ENCODE results near the gene F9.

The F9 gene

GRCh38 chrX:139560221-139560620, 29.7 kb downstream of the F9 start:
- H3K27ac ChIP-seq: no peak overlapping the region
- no peak for DNase-seq
- no peak overlapping the region for H3K4me3 ChIP-seq
- no peaks in the 10 kb centered on the region for H3K36me3 ChIP-seq
- intact Hi-C loops (cut with DNase I; ENCODE audit: low total_unique reads): no loop called here
- no peak for TF ChIP-seq CTCF (IDR thresholded peaks at IDR 0.05)
- no peaks in the 10 kb centered on the region for H3K27me3 ChIP-seq
- no peaks in the 10 kb centered on the region for H3K4me1 ChIP-seq
- no peaks in the 10 kb centered on the region for H3K9me3 ChIP-seq

- Histone ChIP-seq H3K36me3 (no peaks in the 10 kb centered on the region), H3K4me1 (no peaks in the 10 kb centered on the region), H3K4me3 (no peak overlapping the region), H3K27ac (no peak overlapping the region), H3K27me3 (no peaks in the 10 kb centered on the region), H3K9me3 (no peaks in the 10 kb centered on the region)
- intact Hi-C loops (cut with DNase I; ENCODE audit: low total_unique reads): no loop called here
- DNase-seq: no peak
- no peak for TF ChIP-seq CTCF (IDR thresholded peaks at IDR 0.05)
These were observed 32.7 kb downstream of the F9 start for GRCh38 chrX:139563251-139563650.

GRCh38 chrX:139566981-139567380, 36.4 kb downstream of the F9 start:
- no peak overlapping the region for H3K27ac ChIP-seq
- no peaks in the 10 kb centered on the region for H3K27me3 ChIP-seq
- H3K4me1 ChIP-seq: no peaks in the 10 kb centered on the region
- H3K4me3 ChIP-seq: no peak overlapping the region
- H3K36me3 ChIP-seq: no peaks in the 10 kb centered on the region
- no peak for TF ChIP-seq CTCF (IDR thresholded peaks at IDR 0.05)
- intact Hi-C loops (cut with DNase I; ENCODE audit: low total_unique reads): no loop called here
- no peak for DNase-seq
- no peaks in the 10 kb centered on the region for H3K9me3 ChIP-seq

- H3K27me3 ChIP-seq: no peaks in the 10 kb centered on the region
- no peak overlapping the region for H3K4me3 ChIP-seq
- intact Hi-C loops (cut with DNase I; ENCODE audit: low total_unique reads): no loop called here
- no peak for DNase-seq
- no peaks in the 10 kb centered on the region for H3K9me3 ChIP-seq
- no peaks in the 10 kb centered on the region for H3K4me1 ChIP-seq
- TF ChIP-seq CTCF (IDR thresholded peaks at IDR 0.05): no peak
- H3K36me3 ChIP-seq: no peaks in the 10 kb centered on the region
- H3K27ac ChIP-seq: no peak overlapping the region
These were observed 50.5 kb downstream of the F9 start for GRCh38 chrX:139581068-139581467.

GRCh38 chrX:139585613-139586012, 55.1 kb downstream of the F9 start:
- intact Hi-C loops (cut with DNase I; ENCODE audit: low total_unique reads): no loop called here
- no peak for TF ChIP-seq CTCF (IDR thresholded peaks at IDR 0.05)
- H3K27ac ChIP-seq: no peak overlapping the region

GRCh38 chrX:139596068-139596467, 65.5 kb downstream of the F9 start:
- Histone ChIP-seq H3K9me3 (no peaks in the 10 kb centered on the region), H3K27me3 (no peaks in the 10 kb centered on the region), H3K36me3 (no peaks in the 10 kb centered on the region), H3K27ac (no peak overlapping the region), H3K4me1 (no peaks in the 10 kb centered on the region), H3K4me3 (no peak overlapping the region)
- DNase-seq: no peak
- intact Hi-C loops (cut with DNase I; ENCODE audit: low total_unique reads): no loop called here
- TF ChIP-seq CTCF (IDR thresholded peaks at IDR 0.05): no peak

More at GRCh38 chrX:139585613-139586012, 55.1 kb downstream of the F9 start:
- Histone ChIP-seq H3K4me3 (no peak overlapping the region), H3K9me3 (no peaks in the 10 kb centered on the region), H3K4me1 (no peaks in the 10 kb centered on the region), H3K36me3 (no peaks in the 10 kb centered on the region), H3K27me3 (no peaks in the 10 kb centered on the region)
- no peak for DNase-seq
